GM18511 (cell line): ENCODE measurements around the gene CHST10.
"Not testable (repeated sequence)": the region's sequence is repeated elsewhere in the genome, so short reads cannot be mapped to it uniquely, and the experiment has no call there.

Source experiments
- ATAC-seq: cut with Tn5 transposase; IDR thresholded peaks from one replicate; pipeline ENCODE4 v1.9.1; 2021; ENCODE audit warnings: mild to moderate bottlenecking, moderate library complexity; ENCODE audit not compliant: unreplicated experiment

CHST10 gene, protein sequence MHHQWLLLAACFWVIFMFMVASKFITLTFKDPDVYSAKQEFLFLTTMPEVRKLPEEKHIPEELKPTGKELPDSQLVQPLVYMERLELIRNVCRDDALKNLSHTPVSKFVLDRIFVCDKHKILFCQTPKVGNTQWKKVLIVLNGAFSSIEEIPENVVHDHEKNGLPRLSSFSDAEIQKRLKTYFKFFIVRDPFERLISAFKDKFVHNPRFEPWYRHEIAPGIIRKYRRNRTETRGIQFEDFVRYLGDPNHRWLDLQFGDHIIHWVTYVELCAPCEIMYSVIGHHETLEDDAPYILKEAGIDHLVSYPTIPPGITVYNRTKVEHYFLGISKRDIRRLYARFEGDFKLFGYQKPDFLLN

GRCh38 chr2:100416935-100417710 lies at the start of gene CHST10:
Gene CHST10 (minus strand): TSS chr2:100417668. CDS start chr2:100406675, 10,993 bp downstream.
- peak; percentile 94 for ATAC-seq

DNA sequence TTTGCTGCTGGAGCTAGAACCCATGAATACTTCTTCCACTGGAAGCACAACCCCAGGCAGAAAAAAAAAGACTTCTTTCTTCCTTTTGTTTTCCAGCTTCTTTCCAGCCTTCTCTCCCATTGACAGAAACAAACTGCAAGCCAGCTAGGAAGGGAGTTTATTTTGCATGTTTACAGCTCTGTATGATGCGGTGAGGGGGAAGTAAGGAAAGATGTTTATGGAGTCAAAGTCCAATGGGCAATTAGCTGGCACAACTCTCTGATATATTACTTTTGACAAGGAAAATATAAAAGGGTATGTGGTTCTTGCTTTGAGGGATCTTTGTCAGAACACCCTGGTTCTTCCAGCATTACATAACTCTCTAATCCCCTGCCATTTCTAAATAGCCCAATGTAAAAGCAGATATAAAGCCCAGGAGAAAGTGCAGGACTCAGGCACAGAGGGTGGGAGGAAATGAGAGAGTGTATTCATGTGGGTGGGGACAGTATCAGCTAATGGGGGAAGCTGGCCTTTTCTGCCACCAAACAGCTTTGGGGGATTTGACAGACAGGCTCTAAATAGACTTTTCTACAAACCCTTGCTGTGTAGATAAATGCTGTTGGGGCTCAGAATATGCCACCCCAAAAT lies 43.5 kb upstream of the CHST10 start:
- no peak for ATAC-seq

DNA sequence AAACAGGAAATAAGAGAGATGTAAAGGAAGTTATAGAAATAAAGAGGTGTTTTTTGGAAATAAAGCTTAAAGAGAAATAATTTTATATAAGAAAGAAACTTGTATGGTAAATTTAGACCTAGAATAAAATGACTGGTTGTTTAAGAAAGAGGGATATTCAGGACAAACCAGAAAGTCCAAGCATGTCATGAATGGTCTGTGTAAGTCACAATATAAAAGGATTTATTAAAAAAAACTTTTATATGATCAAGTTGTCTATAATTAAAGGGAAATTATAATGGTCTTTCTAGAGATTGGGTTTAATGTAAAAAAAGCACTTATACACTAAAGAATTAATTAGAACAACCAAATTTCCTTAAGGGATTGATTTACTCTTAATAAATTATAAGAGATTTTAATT lies 38.9 kb upstream of the CHST10 start:
- not testable (repeated sequence) for ATAC-seq

DNA sequence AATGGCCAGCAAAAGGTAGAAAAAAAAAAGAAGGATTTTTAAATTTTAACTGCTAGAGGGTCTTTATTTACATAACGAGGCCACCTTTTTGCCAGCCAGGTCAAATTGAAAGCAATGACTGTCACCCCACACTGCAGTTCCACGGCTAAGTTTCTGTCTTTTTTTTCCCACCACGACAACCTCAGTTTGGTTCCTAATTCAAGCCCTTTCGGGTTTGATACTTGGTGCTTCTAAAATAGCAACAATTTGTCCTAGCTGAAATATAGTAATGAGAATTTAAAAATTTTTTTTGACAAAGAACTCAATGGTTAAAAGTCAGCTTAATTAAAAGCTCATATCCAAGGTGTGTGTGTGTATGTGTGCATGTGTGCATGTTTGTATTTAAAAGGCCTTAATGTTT lies 36.4 kb upstream of the CHST10 start:
- peak; percentile 63 for ATAC-seq

DNA sequence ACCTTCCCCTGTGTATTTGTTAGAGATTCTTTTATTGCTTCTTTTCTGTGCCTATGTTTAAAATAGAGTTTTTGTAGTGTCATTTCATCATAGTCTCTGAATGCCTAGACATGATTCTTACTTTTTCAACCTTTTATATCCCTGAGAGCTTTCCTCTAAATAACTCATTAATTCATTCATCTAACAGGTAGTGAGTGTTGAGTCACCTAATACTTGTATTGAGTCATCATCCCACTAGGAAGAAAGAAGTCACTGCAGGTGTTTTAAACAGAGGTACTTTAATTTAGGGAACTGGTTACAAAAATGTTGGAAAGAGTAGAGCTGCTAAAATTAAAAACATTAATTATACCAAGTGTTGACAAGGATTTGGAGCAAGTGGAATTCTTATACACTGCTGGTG lies 34.3 kb upstream of the CHST10 start:
- no peak for ATAC-seq

- no peak for ATAC-seq
These were observed 33.6 kb upstream of the CHST10 start for GRCh38 chr2:100451092-100451491.

DNA sequence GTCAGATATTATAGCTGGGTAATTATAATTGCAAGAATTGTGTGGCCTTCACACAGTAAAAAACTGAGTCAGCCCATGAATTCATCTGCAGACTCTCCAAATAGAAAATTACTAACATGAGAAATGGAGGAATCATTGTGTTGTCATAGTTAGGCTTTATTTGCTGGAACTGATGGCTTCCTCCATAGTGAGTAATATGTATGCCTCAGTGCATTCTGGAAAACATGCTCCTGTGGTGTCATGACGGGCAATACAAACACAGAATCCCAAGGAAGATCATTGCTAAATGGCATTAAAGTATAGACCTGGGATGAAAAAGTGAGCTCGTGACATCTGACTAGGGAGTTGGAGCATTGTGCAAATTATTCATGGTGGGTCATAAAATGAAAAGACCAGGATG lies 29.2 kb upstream of the CHST10 start:
- no peak for ATAC-seq

GRCh38 chr2:100437751-100438150 lies 20.3 kb upstream of the CHST10 start:
- ATAC-seq: no peak

GRCh38 chr2:100429726-100430125 lies 12.3 kb upstream of the CHST10 start:
- no peak for ATAC-seq

GRCh38 chr2:100427627-100428258 lies 10.3 kb upstream of the CHST10 start:
- no peak for ATAC-seq

GRCh38 chr2:100427111-100427510 lies 9.6 kb upstream of the CHST10 start:
- ATAC-seq: no peak

GRCh38 chr2:100426384-100426720 lies 8.9 kb upstream of the CHST10 start:
- no peak for ATAC-seq

DNA sequence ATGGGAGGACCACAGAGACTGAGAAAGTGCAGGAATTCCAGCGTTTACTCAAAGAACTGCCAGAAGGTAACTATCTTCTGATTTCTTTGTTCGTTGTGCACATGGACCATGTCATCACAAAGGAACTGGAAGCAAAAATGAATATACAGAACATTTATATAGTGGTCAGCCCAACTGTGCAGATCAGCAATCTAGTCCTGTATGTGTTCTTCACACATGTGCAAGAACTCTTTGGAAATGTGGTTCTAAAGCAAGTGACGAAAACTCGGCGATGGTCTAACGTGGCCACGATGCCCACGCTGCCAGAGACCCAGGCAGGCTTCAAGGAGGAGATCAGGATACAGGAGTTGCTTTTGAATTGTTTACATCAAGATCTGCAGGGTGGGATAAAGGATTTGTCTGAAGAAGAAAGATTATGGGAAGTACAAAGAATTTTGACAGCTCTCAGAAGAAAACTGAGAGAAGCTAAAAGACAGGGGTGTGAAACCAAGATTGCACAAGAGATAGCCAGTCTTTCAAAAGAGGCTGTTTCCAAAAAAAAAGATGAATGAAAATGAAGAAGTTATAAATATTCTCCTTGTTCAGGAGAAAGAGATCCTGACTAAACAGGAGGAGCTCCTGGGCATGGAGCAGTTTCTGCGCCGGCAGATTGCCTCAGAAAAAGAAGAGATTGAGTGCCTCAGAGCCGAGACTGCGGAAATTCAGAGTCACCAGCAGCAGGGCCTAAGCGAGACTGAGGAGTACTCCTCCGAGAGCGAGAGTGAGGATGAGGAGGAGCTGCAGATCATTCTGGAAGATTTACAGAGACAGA lies 8.3 kb upstream of the CHST10 start:
- ATAC-seq: no peak

DNA sequence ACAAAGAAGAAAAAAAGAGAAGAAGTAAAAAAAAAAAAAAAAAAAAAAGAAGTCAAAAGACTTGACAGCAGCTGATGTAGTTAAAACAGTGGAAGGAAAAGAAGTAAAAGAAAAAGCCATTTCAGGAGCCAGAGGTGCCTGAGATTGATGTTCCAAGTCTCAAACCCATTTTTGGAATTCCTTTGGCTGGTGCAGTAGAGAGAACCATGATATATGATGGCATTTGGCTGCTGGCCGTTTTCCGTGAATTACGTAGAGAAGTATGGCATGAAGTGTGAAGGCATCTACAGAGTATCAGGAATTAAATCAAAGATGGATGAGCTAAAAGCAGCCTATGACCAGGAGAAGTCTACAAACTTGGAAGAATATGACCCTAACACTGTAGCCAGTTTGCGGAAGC lies 7.6 kb upstream of the CHST10 start:
- ATAC-seq: no peak

- no peak for ATAC-seq
These were observed 6.9 kb upstream of the CHST10 start for GRCh38 chr2:100424277-100424875.

GRCh38 chr2:100423631-100424030 lies 6.2 kb upstream of the CHST10 start:
- ATAC-seq: no peak

DNA sequence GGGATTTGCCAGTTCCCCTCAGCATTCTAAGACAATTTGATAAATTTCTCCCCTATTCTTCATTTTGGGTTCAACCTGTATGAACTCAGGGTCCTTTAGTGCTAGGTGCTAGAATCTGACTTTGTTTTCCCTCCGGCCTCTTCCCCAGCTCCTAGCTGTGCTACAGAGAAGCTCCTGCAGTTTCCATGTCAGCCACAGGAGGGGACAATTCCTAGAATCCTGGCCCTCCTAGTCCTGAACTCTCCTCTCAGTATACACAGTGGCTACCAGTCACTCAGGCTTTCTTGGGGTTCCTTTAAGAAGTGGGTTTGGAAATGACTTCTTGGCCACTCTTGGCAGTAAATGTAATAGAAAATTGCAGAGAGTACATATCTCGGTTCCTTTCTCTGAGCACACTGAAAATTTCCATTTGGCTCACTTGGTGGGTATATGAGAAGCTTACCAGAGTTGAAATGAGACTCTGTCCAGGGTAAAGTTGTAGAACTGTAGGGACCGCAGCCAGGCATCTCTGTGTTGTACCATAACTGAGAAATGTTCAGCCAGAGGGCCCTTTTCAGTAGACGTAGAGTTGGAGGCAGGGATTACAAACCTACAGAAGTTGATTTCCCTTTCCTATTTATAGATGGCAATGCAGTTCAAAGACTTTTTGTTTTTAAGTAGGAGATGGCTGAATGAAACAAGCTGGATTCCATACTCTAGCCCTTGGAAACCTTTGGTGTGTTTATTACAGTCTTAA lies 5.0 kb upstream of the CHST10 start:
- no peak for ATAC-seq

DNA sequence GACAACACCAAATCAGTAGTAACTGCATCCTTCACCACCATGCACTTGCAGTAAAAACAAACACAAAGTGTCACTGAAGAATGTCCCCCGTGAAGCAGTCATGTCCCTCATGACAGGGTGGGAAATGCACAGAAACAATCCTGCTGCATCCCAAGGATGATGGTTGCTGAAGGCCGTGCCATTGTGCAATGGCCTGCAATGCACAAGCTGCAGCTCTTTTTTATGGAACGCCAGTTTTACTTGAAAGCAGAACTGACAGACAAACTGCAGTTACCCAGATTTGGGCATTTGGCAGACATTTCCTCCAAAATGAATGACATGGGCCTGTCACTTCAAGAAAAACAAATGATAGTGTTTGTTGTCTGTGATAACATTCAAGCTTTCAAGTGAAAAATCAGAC lies 2.4 kb upstream of the CHST10 start:
- no peak for ATAC-seq

DNA sequence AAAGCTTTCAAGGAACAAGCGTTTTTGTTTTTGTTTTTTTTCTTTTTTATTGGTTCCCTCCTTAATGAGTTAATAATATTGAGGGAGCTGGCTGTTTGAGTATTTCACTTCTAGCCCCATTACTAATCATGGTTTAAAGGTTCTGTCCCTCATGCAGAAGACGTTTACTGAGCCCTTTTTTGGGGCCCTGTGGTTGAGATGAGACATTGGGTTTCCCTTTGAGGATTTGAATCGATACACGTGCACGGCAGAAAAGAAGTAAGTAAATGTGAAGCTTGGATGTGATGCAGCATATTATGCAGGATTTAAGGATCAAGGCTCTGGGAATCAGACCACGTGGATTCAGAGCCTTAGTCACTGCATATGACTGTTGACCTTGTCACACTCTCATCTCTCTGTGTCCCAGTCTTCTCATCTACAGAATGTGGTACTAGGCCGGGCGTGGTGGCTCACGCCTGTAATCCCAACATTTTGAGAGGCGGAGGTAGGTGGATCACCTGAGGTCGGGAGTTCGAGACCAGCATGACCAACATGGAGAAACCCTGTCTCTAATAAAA lies 1.0 kb upstream of the CHST10 start:
- no peak for ATAC-seq
